ENCODE measurements around the gene YARS1.

Gene YARS1

GRCh38 chr1:32741413-32742198, 75.6 kb downstream of the YARS1 start:
- no peak for DNase-seq

DNA sequence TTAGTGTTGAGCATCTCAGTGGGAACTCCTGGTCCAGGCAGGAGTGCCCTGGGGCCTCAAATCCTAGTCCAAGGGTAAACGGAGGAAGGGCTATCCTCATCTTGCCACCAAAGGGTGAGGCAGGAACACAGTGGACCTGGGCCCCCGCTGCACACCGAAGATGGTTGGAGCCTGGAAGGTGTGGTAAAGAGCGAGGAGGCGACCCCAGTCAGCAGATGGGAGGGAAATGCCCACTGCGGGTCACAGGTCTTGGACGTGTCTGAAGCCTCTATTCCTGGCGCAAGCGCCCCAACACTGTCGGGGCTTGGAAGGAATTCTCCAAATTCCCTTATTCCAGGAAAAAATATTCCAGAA, 76.1 kb downstream of the YARS1 start:
- DNase-seq, result no peak

GRCh38 chr1:32736812-32737791, 80.1 kb downstream of the YARS1 start:
- no peak for DNase-seq

DNA sequence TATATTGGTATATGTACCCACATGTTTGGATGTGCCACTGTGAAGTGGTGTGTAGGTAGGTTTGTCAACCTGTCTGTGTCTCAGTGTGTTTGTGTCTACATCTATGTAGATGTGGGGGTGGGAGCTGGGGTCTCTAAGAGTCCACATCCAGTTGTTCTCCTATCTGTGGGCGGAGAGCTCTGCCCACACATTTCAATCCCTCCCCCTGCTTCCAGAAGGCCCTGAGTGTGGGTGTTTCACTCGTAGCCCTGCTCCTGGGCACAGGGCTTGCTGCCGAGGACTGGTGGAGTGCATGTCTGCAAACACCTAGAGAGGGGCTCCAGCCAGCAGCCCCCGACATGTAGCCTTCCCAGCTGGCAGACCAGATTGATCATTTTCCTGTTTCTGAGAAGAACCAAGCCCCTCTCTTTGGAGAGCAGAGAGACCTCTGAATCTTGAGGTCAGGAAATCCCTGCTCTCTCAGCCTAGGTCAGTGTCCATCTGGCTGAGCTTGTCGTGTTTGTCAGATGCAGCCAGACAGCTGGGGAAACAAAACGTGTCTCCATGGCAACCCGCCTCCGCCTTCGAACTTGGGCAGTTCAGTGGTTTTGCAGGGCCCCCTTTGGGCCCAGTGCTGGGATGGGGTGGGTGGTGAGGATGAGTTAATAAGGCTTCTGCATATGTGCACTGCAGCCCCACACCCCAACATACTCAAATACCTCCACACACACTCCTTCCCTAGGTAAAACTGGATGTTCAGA, 83.4 kb downstream of the YARS1 start:
- DNase-seq, result no peak

DNA sequence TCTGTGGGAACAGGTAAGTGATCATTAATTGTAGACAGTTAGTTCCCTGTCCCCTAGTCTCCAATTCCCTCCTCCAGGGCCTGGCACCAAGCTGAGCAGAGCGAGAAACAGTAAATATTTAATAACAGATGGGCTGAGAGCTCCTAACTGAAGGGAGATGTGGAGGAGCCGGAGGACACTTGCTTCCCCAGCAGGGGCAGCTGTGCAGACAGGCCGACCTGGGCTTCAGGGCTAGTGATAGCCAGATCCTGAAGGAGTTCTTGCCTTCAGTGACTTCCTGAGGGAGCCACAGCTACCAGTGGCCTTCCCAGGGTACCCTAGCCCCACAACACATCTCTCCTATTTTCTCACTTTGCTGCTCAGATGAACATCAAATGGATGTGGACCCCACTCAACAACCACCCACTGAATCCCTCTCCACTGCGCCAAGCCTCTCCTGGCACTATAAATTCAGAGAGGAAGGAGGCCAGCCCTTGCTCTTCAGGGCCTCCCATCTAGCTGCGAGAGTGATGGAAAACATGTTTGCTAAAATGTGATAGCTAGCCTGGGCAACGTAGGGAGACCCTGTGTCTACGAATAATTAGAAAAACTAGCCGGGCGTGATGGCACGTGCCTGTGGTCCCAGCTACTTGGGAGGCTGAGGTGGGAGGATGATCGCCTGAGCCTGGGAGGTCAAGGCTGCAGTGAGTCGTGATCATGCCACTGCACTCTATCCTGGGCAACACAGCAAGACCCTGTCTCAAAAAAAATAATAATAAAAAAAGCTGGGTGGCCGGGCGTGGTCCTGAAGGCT, 87.7 kb downstream of the YARS1 start:
- DNase-seq, result no peak

DNA sequence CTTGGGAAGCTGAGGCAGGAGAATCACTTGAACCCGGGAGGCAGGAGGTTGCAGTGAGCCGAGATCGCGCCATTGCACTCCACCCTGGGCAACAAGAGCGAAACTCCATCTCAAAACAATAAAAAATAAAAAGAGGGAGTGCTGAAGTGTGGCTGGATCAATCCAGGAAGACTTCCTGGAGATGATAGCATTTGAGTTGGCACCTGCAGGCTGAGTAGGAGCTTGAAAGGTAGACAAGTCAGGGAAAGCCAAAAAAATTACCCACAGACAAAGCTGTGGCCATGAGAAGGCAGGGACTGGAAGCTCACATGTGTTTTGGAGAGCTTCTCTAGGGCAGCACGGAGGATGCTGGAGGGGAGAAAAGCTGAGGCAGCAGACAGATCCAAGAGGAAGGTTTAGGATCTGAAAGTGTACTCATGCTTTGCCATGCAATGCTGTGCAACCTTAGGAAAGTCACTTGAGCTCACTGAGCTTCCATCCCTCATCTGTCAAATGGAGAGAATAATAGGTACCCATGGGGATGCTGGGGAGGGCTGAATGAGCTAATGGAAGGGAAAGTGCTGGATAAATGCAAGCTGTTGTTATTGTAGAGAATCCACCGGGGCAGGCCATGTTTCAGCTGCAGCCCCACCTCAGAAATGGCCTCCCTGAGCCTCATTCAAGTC, 88.6 kb downstream of the YARS1 start:
- DNase-seq, result no peak

DNA sequence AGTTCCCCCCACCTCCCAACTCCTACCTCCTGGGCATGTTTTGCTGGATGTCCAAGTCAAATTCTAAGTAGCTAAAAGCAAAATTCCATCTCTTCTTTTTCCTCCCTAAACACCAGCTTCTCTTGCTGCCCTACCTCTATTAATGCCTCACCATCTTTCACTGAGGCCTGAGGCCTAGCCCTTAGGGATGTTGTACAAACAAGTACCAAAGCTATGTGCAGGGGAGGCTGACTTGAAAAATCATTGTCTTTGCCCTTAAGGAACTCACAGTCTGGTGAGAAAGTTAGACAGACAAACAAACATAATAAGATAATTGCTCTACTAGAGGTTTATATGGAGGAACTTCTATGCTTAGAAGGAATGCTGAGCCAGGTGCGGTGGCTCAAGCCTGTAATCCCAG, 89.3 kb downstream of the YARS1 start:
- no peak for DNase-seq

DNA sequence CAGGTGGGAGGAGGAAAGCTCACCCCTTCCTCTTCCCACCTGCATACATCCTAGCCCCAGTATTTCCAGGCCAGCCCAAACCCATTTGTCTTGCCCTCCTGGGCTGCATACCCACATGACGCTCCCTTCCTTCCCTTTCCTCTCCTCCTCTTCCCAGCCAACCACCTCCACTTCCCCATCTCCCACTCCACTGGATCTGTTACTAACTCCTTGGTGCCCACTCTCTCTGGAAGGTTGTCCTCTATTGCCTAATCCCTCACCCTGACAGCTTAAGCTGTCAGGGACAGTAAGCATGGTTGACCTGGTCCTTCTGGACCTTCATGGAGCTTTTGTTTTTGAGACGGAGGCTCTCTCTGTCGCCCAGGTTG, 91.6 kb downstream of the YARS1 start:
- DNase-seq, result no peak

Measured in CD4-positive, alpha-beta T cell treated with Interleukin-4 for 4 hours (primary cell).